ENCODE measurements around the gene TOMM34. TPM values are rescaled to one million over a fixed set of nuclear protein-coding genes. Genes with fewer than 3 reads are reported as not detected.

The TOMM34 gene
- total RNA-seq, 1 experiment from 2014 or later = 61.1 TPM

DNA sequence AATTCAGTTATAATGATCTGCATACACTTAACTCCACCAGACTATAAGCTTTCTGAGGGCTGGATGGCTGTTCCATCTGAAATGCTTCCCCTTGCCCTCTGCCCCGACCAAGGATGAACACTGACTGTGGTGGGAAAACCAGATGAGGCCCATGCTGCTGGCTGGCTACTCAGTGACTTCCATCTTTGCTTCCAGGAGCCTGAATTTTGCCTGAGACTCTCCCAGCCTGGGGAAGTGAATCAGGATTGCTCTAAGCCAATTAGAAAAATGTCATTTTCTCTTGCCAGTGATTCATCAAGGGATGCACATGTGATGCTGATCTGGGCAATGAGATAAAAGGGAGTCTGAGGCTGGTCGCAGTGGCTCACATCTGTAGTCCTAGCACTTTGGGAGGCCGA lies 1.7 kb upstream of the TOMM34 start:
- H3K27me3 Mint-ChIP-seq (ENCODE audit: unreplicated experiment) = no peaks in the 10 kb centered on the region
- H3K36me3 Mint-ChIP-seq (ENCODE audit: insufficient read depth, unreplicated experiment) = peaks cover 53% of the 10 kb centered on the region
- BruUV-seq (replicated peaks) = no TSS peak
- H3K9me3 Mint-ChIP-seq (ENCODE audit: low read depth, unreplicated experiment) = no peaks in the 10 kb centered on the region
- CTCF ChIA-PET = no interaction called here
- TF ChIP-seq, protein P1, sequence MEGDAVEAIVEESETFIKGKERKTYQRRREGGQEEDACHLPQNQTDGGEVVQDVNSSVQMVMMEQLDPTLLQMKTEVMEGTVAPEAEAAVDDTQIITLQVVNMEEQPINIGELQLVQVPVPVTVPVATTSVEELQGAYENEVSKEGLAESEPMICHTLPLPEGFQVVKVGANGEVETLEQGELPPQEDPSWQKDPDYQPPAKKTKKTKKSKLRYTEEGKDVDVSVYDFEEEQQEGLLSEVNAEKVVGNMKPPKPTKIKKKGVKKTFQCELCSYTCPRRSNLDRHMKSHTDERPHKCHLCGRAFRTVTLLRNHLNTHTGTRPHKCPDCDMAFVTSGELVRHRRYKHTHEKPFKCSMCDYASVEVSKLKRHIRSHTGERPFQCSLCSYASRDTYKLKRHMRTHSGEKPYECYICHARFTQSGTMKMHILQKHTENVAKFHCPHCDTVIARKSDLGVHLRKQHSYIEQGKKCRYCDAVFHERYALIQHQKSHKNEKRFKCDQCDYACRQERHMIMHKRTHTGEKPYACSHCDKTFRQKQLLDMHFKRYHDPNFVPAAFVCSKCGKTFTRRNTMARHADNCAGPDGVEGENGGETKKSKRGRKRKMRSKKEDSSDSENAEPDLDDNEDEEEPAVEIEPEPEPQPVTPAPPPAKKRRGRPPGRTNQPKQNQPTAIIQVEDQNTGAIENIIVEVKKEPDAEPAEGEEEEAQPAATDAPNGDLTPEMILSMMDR (IDR thresholded peaks at IDR 0.05; ENCODE audit: unreplicated experiment) = no peak
- H3K4me1 Mint-ChIP-seq (ENCODE audit: low read depth, unreplicated experiment) = peaks cover 49% of the 10 kb centered on the region
- H3K27ac Mint-ChIP-seq (ENCODE audit: unreplicated experiment) = no peak overlapping the region
- no peak overlapping the region for H3K4me3 Mint-ChIP-seq (ENCODE audit: low read depth, unreplicated experiment)
- intact Hi-C loops (cut with micrococcal nuclease; ENCODE audit: unreplicated experiment) = no loop called here
- no peak for DNase-seq

DNA sequence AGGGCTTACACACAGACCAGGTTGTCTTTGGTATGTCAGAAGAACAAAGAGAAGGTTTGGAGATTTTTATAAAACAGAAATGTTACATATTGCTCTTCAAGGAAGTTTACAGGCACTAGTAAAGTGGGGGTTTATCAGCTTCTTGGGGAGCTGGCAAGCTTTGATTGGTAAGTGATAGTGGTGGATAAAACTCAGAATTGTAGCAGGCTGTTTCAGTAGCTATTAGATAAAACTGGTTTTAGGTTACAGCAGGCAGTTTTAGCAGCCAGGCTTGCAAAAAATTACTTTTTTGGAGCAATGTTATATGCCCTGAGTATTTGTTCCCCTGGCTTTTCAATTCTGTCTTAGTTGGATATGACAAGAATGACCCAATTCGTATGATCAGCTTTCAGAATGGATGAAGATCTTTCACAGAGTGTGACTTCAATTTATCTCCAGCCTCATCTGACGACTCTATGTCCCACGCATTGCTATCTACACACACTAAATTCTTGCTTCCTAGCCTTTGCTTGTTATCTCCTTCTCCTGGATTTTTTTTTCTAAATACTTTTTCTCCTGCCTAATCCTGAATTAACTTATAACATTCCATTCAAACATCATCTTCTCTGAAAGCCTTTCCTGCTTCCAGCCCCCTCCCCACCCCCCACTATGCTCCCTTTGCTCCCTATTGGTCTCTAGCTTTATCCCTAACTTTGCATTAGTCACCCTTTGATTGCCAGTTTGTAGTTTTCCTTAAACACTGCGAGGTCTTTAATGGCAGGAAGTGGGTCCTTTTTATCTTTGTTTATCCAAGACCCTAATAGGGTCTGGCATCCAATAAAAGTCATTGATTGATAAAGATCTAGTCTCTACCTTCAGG lies 1.0 kb upstream of the TOMM34 start:
- CTCF ChIA-PET = interaction anchor here (1.4 kb wide), 1 partner anchor 12 kb away, joined by 5 read pairs; no protein-coding TSS in a partner anchor
- Mint-ChIP-seq H3K27me3 (ENCODE audit: unreplicated experiment) (no peaks in the 10 kb centered on the region), H3K4me1 (ENCODE audit: low read depth, unreplicated experiment) (peaks cover 46% of the 10 kb centered on the region), H3K36me3 (ENCODE audit: insufficient read depth, unreplicated experiment) (peaks cover 53% of the 10 kb centered on the region), H3K27ac (ENCODE audit: unreplicated experiment) (no peak overlapping the region), H3K4me3 (ENCODE audit: low read depth, unreplicated experiment) (no peak overlapping the region), H3K9me3 (ENCODE audit: low read depth, unreplicated experiment) (no peaks in the 10 kb centered on the region)
- TF ChIP-seq, protein P1 (IDR thresholded peaks at IDR 0.05; ENCODE audit: unreplicated experiment) = no peak
- BruUV-seq (replicated peaks) = no TSS peak
- intact Hi-C loops (cut with micrococcal nuclease; ENCODE audit: unreplicated experiment) = no loop called here
- no peak for DNase-seq

DNA sequence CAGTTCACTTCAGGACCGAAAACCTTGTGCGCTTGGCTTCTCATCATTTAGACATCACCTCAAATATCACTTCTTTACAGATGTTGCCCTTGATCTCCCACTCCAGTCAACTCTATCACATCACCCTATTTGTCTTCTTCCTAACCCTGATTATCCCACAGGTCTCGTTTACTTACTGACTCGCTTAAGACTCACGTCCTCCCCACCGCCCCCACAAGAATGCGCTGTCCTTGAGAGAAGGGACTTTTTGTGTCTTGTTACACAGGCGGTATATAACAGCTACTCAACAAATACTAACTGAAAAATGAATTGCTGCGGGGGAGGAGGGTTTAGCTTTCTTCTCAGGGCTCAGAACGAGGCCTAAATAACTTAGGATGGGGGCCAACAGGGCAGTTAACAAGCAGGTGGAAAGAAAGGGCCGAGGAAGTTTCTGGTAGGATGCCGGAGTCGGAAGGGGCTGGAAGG lies 527 bp downstream of the TOMM34 start:
- CTCF ChIA-PET = interaction anchor here (0.6 to 1.5 kb wide), 5 partner anchors 7 to 129 kb away, joined by 3 to 7 read pairs (median 3); partner anchors contain the start of gene YWHAB
- Mint-ChIP-seq H3K4me1 (ENCODE audit: low read depth, unreplicated experiment) (peaks cover 37% of the 10 kb centered on the region), H3K9me3 (ENCODE audit: low read depth, unreplicated experiment) (no peaks in the 10 kb centered on the region), H3K27me3 (ENCODE audit: unreplicated experiment) (no peaks in the 10 kb centered on the region), H3K36me3 (ENCODE audit: insufficient read depth, unreplicated experiment) (peaks cover 58% of the 10 kb centered on the region), H3K4me3 (ENCODE audit: low read depth, unreplicated experiment) (peak overlapping the region; percentile 77), H3K27ac (ENCODE audit: unreplicated experiment) (peak overlapping the region; percentile 44)
- DNase-seq = peak; percentile 36
- intact Hi-C loops (cut with micrococcal nuclease; ENCODE audit: unreplicated experiment) = loop anchor here (2.0 kb wide), 1 partner anchor 49 kb away; the partner anchor contains the start of gene PABPC1L
- TF ChIP-seq, protein P1 (IDR thresholded peaks at IDR 0.05; ENCODE audit: unreplicated experiment) = no peak
- BruUV-seq (replicated peaks) = TSS peak; percentile 42

DNA sequence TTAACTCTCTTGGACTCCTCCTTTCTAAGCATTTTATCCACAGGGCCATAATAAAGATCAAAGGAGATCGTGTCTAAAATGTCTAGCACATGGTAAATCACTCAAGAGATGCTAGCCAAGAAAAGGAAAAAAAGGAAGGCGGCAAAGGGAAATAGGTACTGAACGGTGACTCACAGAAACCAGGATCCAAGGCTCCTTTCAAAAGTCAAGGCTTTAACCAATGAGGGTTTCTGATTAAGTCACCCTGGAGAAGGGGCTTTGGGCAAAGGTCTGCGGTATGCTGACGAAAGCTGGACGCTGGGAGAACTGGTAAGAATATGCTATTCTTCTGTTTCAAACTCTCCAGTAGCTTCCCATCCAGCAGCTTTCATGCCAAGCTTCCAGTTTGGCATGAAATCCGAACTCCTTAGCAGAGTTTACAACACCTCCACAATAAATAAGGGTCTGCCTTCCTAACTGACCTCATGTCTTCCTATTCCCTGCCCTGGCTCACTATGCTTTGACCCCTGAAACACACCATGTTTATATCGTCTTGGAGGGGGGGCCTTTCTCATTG lies 1.0 kb downstream of the TOMM34 start:
- H3K4me1 Mint-ChIP-seq (ENCODE audit: low read depth, unreplicated experiment) = peaks cover 39% of the 10 kb centered on the region
- H3K27ac Mint-ChIP-seq (ENCODE audit: unreplicated experiment) = peak overlapping the region; percentile 44
- intact Hi-C loops (cut with micrococcal nuclease; ENCODE audit: unreplicated experiment) = loop anchor here (2.0 kb wide), 1 partner anchor 48 kb away; the partner anchor contains the start of gene PABPC1L
- H3K36me3 Mint-ChIP-seq (ENCODE audit: insufficient read depth, unreplicated experiment) = peaks cover 62% of the 10 kb centered on the region
- no peak for DNase-seq
- no peaks in the 10 kb centered on the region for H3K9me3 Mint-ChIP-seq (ENCODE audit: low read depth, unreplicated experiment)
- CTCF ChIA-PET = interaction anchor here (1.5 kb wide), 1 partner anchor 74 kb away, joined by 3 read pairs; the partner anchor contains the start of gene YWHAB
- no peaks in the 10 kb centered on the region for H3K27me3 Mint-ChIP-seq (ENCODE audit: unreplicated experiment)
- peak overlapping the region; percentile 77 for H3K4me3 Mint-ChIP-seq (ENCODE audit: low read depth, unreplicated experiment)
- TF ChIP-seq, protein P1 (IDR thresholded peaks at IDR 0.05; ENCODE audit: unreplicated experiment) = no peak
- BruUV-seq (replicated peaks) = no TSS peak
